ENCODE data around the gene ARPP19. TPM values are rescaled to one million over a fixed set of nuclear protein-coding genes. Genes with fewer than 3 reads are reported as not detected.

The ARPP19 gene
- polyA plus RNA-seq, 1 of the 3 experiments (the other 2 are of a cell fraction) = 29.0 TPM

GRCh38 chr15:52568601-52569585, at the start of gene ARPP19 (continued):
- 0 out of 2 replicates have a peak, but pooled peaks have one; percentile 8 for TF ChIP-seq PBX3 (IDR thresholded peaks at IDR 0.05)
- no peak for TF ChIP-seq USF2 (IDR thresholded peaks at IDR 0.05; ENCODE audit: borderline replicate concordance, low read depth, low read length)
- no peak; the same call in 1 of the 2 replicates for TF ChIP-seq TCF12 (IDR thresholded peaks at IDR 0.05)
- peak; percentile 43 for TF ChIP-seq RAD21 (IDR thresholded peaks at IDR 0.05; ENCODE audit: low read length)
- no peak for TF ChIP-seq RXRA (IDR thresholded peaks at IDR 0.05; ENCODE audit: borderline replicate concordance, low read depth)
- TF ChIP-seq MAX (IDR thresholded peaks at IDR 0.05; ENCODE audit: low read depth) = peak; percentile 96
- peak; percentile 96 for TF ChIP-seq GABPA (IDR thresholded peaks at IDR 0.05; ENCODE audit: low read depth)
- no peak for TF ChIP-seq GATA2 (CRISPR knock-in tag; IDR thresholded peaks at IDR 0.05)
- no peak for TF ChIP-seq MEF2A (IDR thresholded peaks at IDR 0.05; ENCODE audit: borderline replicate concordance, low read depth)
- TF ChIP-seq EZH2phosphoT487 (IDR thresholded peaks at IDR 0.05; ENCODE audit: borderline replicate concordance, low read depth) = no peak
- TF ChIP-seq TAF1 (IDR thresholded peaks at IDR 0.05; ENCODE audit: borderline replicate concordance, low read depth, low read length) = peak; percentile 62
- no peak; the same call in 1 of the 2 replicates for TF ChIP-seq NFIC (IDR thresholded peaks at IDR 0.05; ENCODE audit: borderline replicate concordance)
- TF ChIP-seq FOXM1 (IDR thresholded peaks at IDR 0.05; ENCODE audit: low read depth) = no peak; the same call in 1 of the 2 replicates

- no peak overlapping the region for H3K27ac ChIP-seq (ENCODE audit: low read depth in 2 of 2, low read length in 1 of 2)
- DNase-seq = no peak
- H3K79me2 ChIP-seq (ENCODE audit: insufficient read depth) = no peaks in the 10 kb centered on the region
- no peak overlapping the region for H3K9ac ChIP-seq
- no peaks in the 10 kb centered on the region for H3K9me2 ChIP-seq
- no peaks in the 10 kb centered on the region for H3K4me1 ChIP-seq (ENCODE audit: control insufficient read depth in 1 of 2, insufficient read depth in 2 of 2, low read depth in 1 of 2, low read length in 1 of 2)
- H3K4me3 ChIP-seq (ENCODE audit: low read depth in 2 of 2, low read length in 1 of 2) = no peak overlapping the region
- TF ChIP-seq FOXJ3 (CRISPR knock-in tag; IDR thresholded peaks at IDR 0.05) = no peak
- no peak for TF ChIP-seq POLR2AphosphoS5 (IDR thresholded peaks at IDR 0.05; ENCODE audit: low read depth, low read length)
- TF ChIP-seq MAX (IDR thresholded peaks at IDR 0.05; ENCODE audit: low read depth) = no peak
- no peak for TF ChIP-seq YY1 (IDR thresholded peaks at IDR 0.05; ENCODE audit: low read depth)
- TF ChIP-seq ZBTB33 (IDR thresholded peaks at IDR 0.05; ENCODE audit: borderline replicate concordance, low read depth) = no peak
- TF ChIP-seq EZH2phosphoT487 (IDR thresholded peaks at IDR 0.05; ENCODE audit: borderline replicate concordance, low read depth) = no peak
- TF ChIP-seq FOXM1 (IDR thresholded peaks at IDR 0.05; ENCODE audit: low read depth) = no peak
- H3K4me2 ChIP-seq = no peak overlapping the region
- H3K27me3 ChIP-seq (ENCODE audit: insufficient read depth) = no peaks in the 10 kb centered on the region
- H4K20me1 ChIP-seq (ENCODE audit: insufficient read depth) = no peaks in the 10 kb centered on the region
- H3K36me3 ChIP-seq (replicated peaks in 1 of 2; ENCODE audit: control insufficient read depth in 1 of 2, insufficient read depth in 2 of 2, low read length in 1 of 2) = no peaks in the 10 kb centered on the region
- WGBS (ENCODE audit: low lambda C conversion rate) = 94% methylated on average over 1 of the region's 1 CpG
- H3F3A ChIP-seq (replicated peaks; ENCODE audit: insufficient read depth) = no peaks in the 10 kb centered on the region
- H3K9me3 ChIP-seq = no peaks in the 10 kb centered on the region
- no peak overlapping the region for H2AFZ ChIP-seq (ENCODE audit: low read depth)
- CTCF ChIA-PET = interaction anchor here (0.7 to 1.0 kb wide), 2 partner anchors 362 to 409 kb away, joined by 3 read pairs; no protein-coding TSS in a partner anchor
- POLR2A ChIA-PET = no interaction called here
Observed at GRCh38 chr15:52617026-52617425, 48.2 kb upstream of the ARPP19 start.
